PC-9 (cell line): ENCODE measurements around the gene PCARE. TPM values are rescaled to one million over a fixed set of nuclear protein-coding genes. Genes with fewer than 3 reads are reported as not detected.
"Not testable (repeated sequence)": the region's sequence is repeated elsewhere in the genome, so short reads cannot be mapped to it uniquely, and the experiment has no call there.

ENCODE experiments used
- BruUV-seq: library from RNA; stranded (reverse); fragments of 400-500 nt; replicated peaks from 2 replicates; lab custom pipeline; 2021; lab: Mats Ljungman, UMichigan
- CTCF ChIA-PET: fragments of 300-600 bp; sonication (Branson Sonifier 250); formaldehyde crosslinking; loops from one replicate; lab custom pipeline; 2022; ENCODE audit warnings: antibody characterized with exemption; lab: Charles Lee
- POLR2A ChIA-PET: fragments of 300-600 bp; sonication (Branson Sonifier 250); formaldehyde crosslinking; loops from one replicate; lab custom pipeline; 2022; ENCODE audit warnings: antibody characterized with exemption; ENCODE audit not compliant: unreplicated experiment; lab: Charles Lee
- DNase-seq, 2 experiments: peaks; one replicate each; pipeline versions ENCODE4 v3.0.0 to v3.0.0-alpha.2; 2015 to 2022; ENCODE audit warnings: mixed read lengths in 1 of 2
- H2AFZ ChIP-seq: fragments of 200-600 bp; sonication (generic); 2 replicates; pipeline ENCODE4 v1.8.1; 2017; ENCODE audit warnings: antibody characterized with exemption
- H3F3A ChIP-seq: fragments of 200-600 bp; sonication (generic); 2 replicates; pipeline ENCODE4 v1.8.1; 2017; ENCODE audit warnings: antibody characterized with exemption, mild to moderate bottlenecking, low read depth; ENCODE audit not compliant: insufficient read depth
- H3K27ac ChIP-seq: fragments of 200-600 bp; sonication (generic); 2 replicates; pipeline ENCODE4 v1.6.1; 2016; ENCODE audit warnings: mixed run types
- H3K27me3 ChIP-seq: fragments of 200-600 bp; sonication (generic); 2 replicates; pipeline ENCODE4 v1.6.1; 2016; ENCODE audit warnings: low read depth, mixed run types; ENCODE audit not compliant: insufficient read depth
- H3K36me3 ChIP-seq: fragments of 200-600 bp; sonication (generic); 2 replicates; pipeline ENCODE4 v1.6.1; 2016; ENCODE audit warnings: low read depth, mixed run types
- H3K4me1 ChIP-seq: fragments of 200-600 bp; sonication (generic); replicated peaks from 2 replicates; pipeline ENCODE4 v1.6.1; 2016; ENCODE audit warnings: mixed run types; ENCODE audit not compliant: insufficient read depth
- H3K4me2 ChIP-seq: fragments of 200-600 bp; sonication (generic); 2 replicates; pipeline ENCODE4 v1.6.1; 2017; ENCODE audit warnings: mixed run types
- H3K4me3 ChIP-seq: fragments of 200-600 bp; sonication (generic); 2 replicates; pipeline ENCODE4 v1.6.1; 2016; ENCODE audit warnings: mixed run types
- H3K79me2 ChIP-seq: fragments of 200-600 bp; sonication (generic); 2 replicates; pipeline ENCODE4 v1.6.1; 2017; ENCODE audit warnings: low read depth, mixed run types
- H3K9me2 ChIP-seq: fragments of 200-600 bp; sonication (generic); 2 replicates; pipeline ENCODE4 v1.8.1; 2017; ENCODE audit warnings: mild to moderate bottlenecking; ENCODE audit not compliant: insufficient read depth
- H3K9me3 ChIP-seq: fragments of 200-600 bp; sonication (generic); 2 replicates; pipeline ENCODE4 v1.8.1; 2016; ENCODE audit warnings: low read depth; ENCODE audit not compliant: insufficient read depth
- H4K20me1 ChIP-seq: fragments of 200-600 bp; sonication (generic); 2 replicates; pipeline ENCODE4 v1.8.1; 2017; ENCODE audit not compliant: insufficient read depth
- EZH2 ChIP-seq: fragments of 200-600 bp; sonication (generic); IDR thresholded peaks from 2 replicates; pipeline ENCODE4 v1.8.0; 2017; ENCODE audit warnings: antibody characterized with exemption, low read depth
- intact Hi-C: fragments of 100-400 bp; cut with micrococcal nuclease; formaldehyde crosslinking; loops from one replicate; pipeline ENCODE4 v1.10.0; 2022; ENCODE audit not compliant: unreplicated experiment
- total RNA-seq: library from RNA; stranded (reverse); gene quantifications from 2 replicates; pipeline ENCODE4 v1.2.3, GENCODE V29; 2021
- TF ChIP-seq, protein P1 (sequence below): fragments of 200-600 bp; sonication (generic); conservative IDR thresholded peaks from 2 replicates; pipeline ENCODE4 v1.6.1; 2017; ENCODE audit warnings: mixed run types, antibody characterized with exemption, mild to moderate bottlenecking, moderate library complexity

The PCARE gene
- total RNA-seq, 1 experiment from 2014 or later, result not detected

DNA sequence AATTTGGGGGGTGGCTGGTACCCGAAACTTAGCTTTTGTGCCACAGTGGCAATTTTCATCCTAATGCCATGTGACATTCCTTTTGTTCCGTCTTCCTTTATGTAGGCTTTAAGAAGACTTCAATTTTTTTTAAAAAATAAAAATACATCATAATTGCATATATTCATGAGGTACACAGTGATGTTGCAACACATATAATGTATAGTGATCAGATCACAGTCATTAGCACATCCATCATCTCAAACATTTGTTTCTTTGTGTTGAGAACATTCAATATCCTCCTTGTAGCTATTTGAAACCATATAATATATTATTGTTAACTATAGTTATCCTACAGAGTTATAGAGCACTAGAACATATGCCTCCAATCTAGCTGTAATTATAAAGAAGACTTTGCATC, 34.9 kb upstream of the PCARE start:
- Histone ChIP-seq H3K27ac (peak overlapping the region; percentile 97), H3K27me3 (no peaks in the 10 kb centered on the region), H3K79me2 (0 out of 2 replicates have a peak, but pooled peaks cover 1% of the 10 kb centered on the region), H4K20me1 (no peaks in the 10 kb centered on the region), H3K4me2 (no peak overlapping the region), H3K9me3 (no peaks in the 10 kb centered on the region), H3K9me2 (no peaks in the 10 kb centered on the region; the same call in 1 of the 2 replicates), H3F3A (peaks cover 52% of the 10 kb centered on the region), H3K36me3 (no peaks in the 10 kb centered on the region), H3K4me3 (no peak overlapping the region), H2AFZ (no peak overlapping the region), H3K4me1 (peaks cover 75% of the 10 kb centered on the region)
- no TSS peak for BruUV-seq
- intact Hi-C loops, result no loop called here
- no peak for TF ChIP-seq EZH2
- TF ChIP-seq, protein P1, sequence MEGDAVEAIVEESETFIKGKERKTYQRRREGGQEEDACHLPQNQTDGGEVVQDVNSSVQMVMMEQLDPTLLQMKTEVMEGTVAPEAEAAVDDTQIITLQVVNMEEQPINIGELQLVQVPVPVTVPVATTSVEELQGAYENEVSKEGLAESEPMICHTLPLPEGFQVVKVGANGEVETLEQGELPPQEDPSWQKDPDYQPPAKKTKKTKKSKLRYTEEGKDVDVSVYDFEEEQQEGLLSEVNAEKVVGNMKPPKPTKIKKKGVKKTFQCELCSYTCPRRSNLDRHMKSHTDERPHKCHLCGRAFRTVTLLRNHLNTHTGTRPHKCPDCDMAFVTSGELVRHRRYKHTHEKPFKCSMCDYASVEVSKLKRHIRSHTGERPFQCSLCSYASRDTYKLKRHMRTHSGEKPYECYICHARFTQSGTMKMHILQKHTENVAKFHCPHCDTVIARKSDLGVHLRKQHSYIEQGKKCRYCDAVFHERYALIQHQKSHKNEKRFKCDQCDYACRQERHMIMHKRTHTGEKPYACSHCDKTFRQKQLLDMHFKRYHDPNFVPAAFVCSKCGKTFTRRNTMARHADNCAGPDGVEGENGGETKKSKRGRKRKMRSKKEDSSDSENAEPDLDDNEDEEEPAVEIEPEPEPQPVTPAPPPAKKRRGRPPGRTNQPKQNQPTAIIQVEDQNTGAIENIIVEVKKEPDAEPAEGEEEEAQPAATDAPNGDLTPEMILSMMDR, result no peak
- ChIA-PET CTCF (no interaction called here), POLR2A (no interaction called here)
- DNase-seq, result no peak

DNA sequence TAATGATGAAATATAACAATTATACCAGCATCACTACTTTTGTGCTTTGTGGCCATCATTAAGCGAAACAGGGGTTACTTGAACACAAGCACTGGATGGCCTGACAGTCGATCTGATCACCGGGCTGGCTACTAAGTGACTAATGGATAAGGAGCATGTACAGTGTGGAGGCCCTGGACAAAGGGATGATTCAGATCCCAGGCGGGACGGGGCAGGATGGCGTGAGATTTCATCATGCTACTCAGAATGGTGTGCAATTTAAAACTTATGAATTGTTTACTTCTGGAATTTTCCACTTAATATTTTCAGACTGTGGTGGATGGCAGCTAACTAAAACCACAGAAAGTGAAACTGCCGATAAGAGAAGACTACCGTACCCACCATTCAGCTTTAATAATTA, 33.9 kb upstream of the PCARE start:
- Histone ChIP-seq H3K27me3 (no peaks in the 10 kb centered on the region), H3K9me3 (no peaks in the 10 kb centered on the region), H3K79me2 (no peaks in the 10 kb centered on the region), H3K27ac (peak overlapping the region; percentile 97), H4K20me1 (no peaks in the 10 kb centered on the region), H3K4me1 (peaks cover 66% of the 10 kb centered on the region), H2AFZ (peak overlapping the region; percentile 12; the same call in 1 of the 2 replicates), H3K4me2 (peak overlapping the region; percentile 74), H3K36me3 (no peaks in the 10 kb centered on the region), H3K9me2 (no peaks in the 10 kb centered on the region; the same call in 1 of the 2 replicates), H3F3A (peaks cover 41% of the 10 kb centered on the region), H3K4me3 (peak overlapping the region; percentile 28; the same call in 1 of the 2 replicates)
- intact Hi-C loops, result loop anchor here (1.0 kb wide), 1 partner anchor 75 kb away; no protein-coding TSS in a partner anchor
- DNase-seq, result peak; percentile 77 to 94
- ChIA-PET POLR2A (interaction anchor here (0.5 to 1.0 kb wide), 2 partner anchors 10 to 21 kb away, joined by 3 to 5 read pairs; no protein-coding TSS in a partner anchor), CTCF (interaction anchor here (0.8 kb wide), 1 partner anchor 22 kb away, joined by 6 read pairs; no protein-coding TSS in a partner anchor)
- no TSS peak for BruUV-seq
- TF ChIP-seq, protein P1, result no peak
- no peak for TF ChIP-seq EZH2

DNA sequence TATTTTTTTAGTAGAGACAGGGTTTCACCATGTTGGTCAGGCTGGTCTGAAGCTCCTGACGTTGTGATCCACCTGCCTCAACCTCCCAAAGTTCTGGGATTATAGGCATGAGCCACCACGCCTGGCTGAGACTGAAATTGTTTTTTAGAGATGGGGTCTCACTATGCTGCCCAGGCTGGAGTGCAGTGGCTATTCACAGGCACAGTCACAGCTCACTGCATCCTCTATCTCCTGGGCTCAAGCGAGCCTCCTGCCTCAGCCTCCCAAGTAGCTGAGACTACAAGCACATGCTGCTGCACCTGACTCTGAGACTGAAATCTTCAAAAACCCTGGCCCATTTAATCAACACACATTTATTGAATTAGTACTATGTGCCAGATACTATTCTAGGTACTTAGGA, 33.2 kb upstream of the PCARE start:
- ChIA-PET CTCF (interaction anchor here (0.6 to 0.8 kb wide), 2 partner anchors 23 to 74 kb away, joined by 3 to 6 read pairs; no protein-coding TSS in a partner anchor), POLR2A (interaction anchor here (0.6 to 1.0 kb wide), 3 partner anchors 22 to 218 kb away, joined by 3 to 9 read pairs (median 5); no protein-coding TSS in a partner anchor)
- H3K79me2 ChIP-seq, H2AFZ ChIP-seq, intact Hi-C loops, H3K9me3 ChIP-seq, H4K20me1 ChIP-seq, DNase-seq, H3K27me3 ChIP-seq, H3K9me2 ChIP-seq, H3K4me3 ChIP-seq, H3K36me3 ChIP-seq: not testable (repeated sequence)
- Histone ChIP-seq H3K4me1 (peaks cover 59% of the 10 kb centered on the region), H3K27ac (peak overlapping the region; percentile 97), H3K4me2 (peak overlapping the region; percentile 74), H3F3A (peaks cover 35% of the 10 kb centered on the region)
- TSS peak; percentile 80 for BruUV-seq
